GM12878 (cell line): ENCODE results near the gene RELL2. TPM values are rescaled to one million over a fixed set of nuclear protein-coding genes. Genes with fewer than 3 reads are reported as not detected.

Source experiments
- ATAC-seq: fragments of 200-7000 bp; cut with Tn5 transposase; 3 replicates; pipeline ENCODE4 v1.9.1; 2020; ENCODE audit warnings: mild to moderate bottlenecking, moderate library complexity
- BruUV-seq: library from RNA; stranded (reverse); fragments of 400-500 nt; replicated peaks from 2 replicates; lab custom pipeline; 2021; lab: Mats Ljungman, UMichigan
- CTCF ChIA-PET: fragments of 300-600 bp; sonication (Branson Sonifier 250); formaldehyde crosslinking; extraction: SDS; loops from one replicate; lab custom pipeline; 2021; ENCODE audit warnings: inconsistent platforms; lab: Yijun Ruan, JAX
- POLR2A ChIA-PET: fragments of 350-600 bp; formaldehyde crosslinking; extraction: SDS; loops from one replicate; lab custom pipeline; 2021; ENCODE audit warnings: inconsistent platforms; lab: Charles Lee
- RAD21 ChIA-PET: fragments of 300-600 bp; sonication (Branson Sonifier 250); formaldehyde crosslinking; loops from one replicate; lab custom pipeline; 2023; ENCODE audit warnings: antibody characterized with exemption; ENCODE audit not compliant: unreplicated experiment; lab: Charles Lee
- SMC1A ChIA-PET: fragments of 300-600 bp; sonication (Branson Sonifier 250); formaldehyde crosslinking; loops from one replicate; lab custom pipeline; 2023; ENCODE audit not compliant: unreplicated experiment, uncharacterized antibody; lab: Charles Lee
- DNase-seq: peaks from one replicate; pipeline ENCODE4 v3.0.0-alpha.2; 2011; ENCODE audit warnings: low read depth, low spot score
- FAIRE-seq: peaks from 3 replicates; lab custom pipeline; 2011; peaks lifted over from hg19 to GRCh38; lab: Jason Lieb, UNC
- H2AFZ ChIP-seq: 2 replicates; pipeline ENCODE4 v1.6.0; 2011; ENCODE audit warnings: low read depth, low read length, control low read depth; ENCODE audit not compliant: control insufficient read depth
- H3K27ac ChIP-seq: 2 replicates; pipeline ENCODE4 v1.5.1; 2011; ENCODE audit warnings: control low read depth; ENCODE audit not compliant: control insufficient read depth, insufficient read depth
- H3K27me3 ChIP-seq, 2 experiments: replicated peaks in 1 of 2; 2 replicates each; pipeline versions ENCODE4 v1.6.0 to v1.6.1; 2011; ENCODE audit warnings: low read length in 1 of 2; ENCODE audit not compliant: control insufficient read depth in 2 of 2, insufficient read depth in 2 of 2
- H3K36me3 ChIP-seq, 2 experiments: 2 replicates each; pipeline ENCODE4 v1.5.1; 2011; ENCODE audit warnings: low read length in 1 of 2; ENCODE audit not compliant: control insufficient read depth in 2 of 2, insufficient read depth in 2 of 2
- H3K4me1 ChIP-seq: 2 replicates; pipeline ENCODE4 v1.6.1; 2011; ENCODE audit warnings: mild to moderate bottlenecking, low read length, moderate library complexity, mixed read lengths; ENCODE audit not compliant: control insufficient read depth, insufficient read depth
- H3K4me2 ChIP-seq: 2 replicates; pipeline ENCODE4 v1.6.0; 2011; ENCODE audit warnings: control low read depth; ENCODE audit not compliant: control insufficient read depth, insufficient read depth
- H3K4me3 ChIP-seq: fragments of 200-600 bp; sonication (generic); 2 replicates; pipeline ENCODE4 v1.5.1; 2016
- H3K79me2 ChIP-seq: 2 replicates; pipeline ENCODE4 v1.6.0; 2011; ENCODE audit warnings: low read length; ENCODE audit not compliant: control insufficient read depth, insufficient read depth
- H3K9ac ChIP-seq: 2 replicates; pipeline ENCODE4 v1.8.0; 2011; ENCODE audit warnings: low read length, control low read depth, mixed read lengths; ENCODE audit not compliant: control insufficient read depth, insufficient read depth
- H3K9me3 ChIP-seq: replicated peaks from 3 replicates; pipeline ENCODE4 v1.5.1; 2011; ENCODE audit warnings: mild to moderate bottlenecking, low read length; ENCODE audit not compliant: control insufficient read depth, insufficient read depth
- H4K20me1 ChIP-seq: 2 replicates; pipeline ENCODE4 v1.6.0; 2011; ENCODE audit not compliant: control insufficient read depth, insufficient read depth
- HCFC1 ChIP-seq: fragments of 150-350 bp; IDR thresholded peaks from 2 replicates; pipeline ENCODE4 v1.6.1; 2014; ENCODE audit warnings: low read length
- IRF3 ChIP-seq: fragments of 450-650 bp; IDR thresholded peaks from 2 replicates; pipeline ENCODE4 v1.6.1; 2014; ENCODE audit warnings: mild to moderate bottlenecking
- IRF5 ChIP-seq: fragments of 450-650 bp; IDR thresholded peaks from 2 replicates; pipeline ENCODE4 v1.6.1; 2017; ENCODE audit warnings: borderline replicate concordance
- NRF1 ChIP-seq: conservative IDR thresholded peaks from 2 replicates; pipeline ENCODE4 v1.6.1; 2011; ENCODE audit warnings: mild to moderate bottlenecking, low read depth, low read length, improper control_type of control experiment
- RELB ChIP-seq: fragments of 450-650 bp; IDR thresholded peaks from 2 replicates; pipeline ENCODE4 v1.6.1; 2017; ENCODE audit warnings: low read depth, mild to moderate bottlenecking, moderate library complexity
- WRNIP1 ChIP-seq: IDR thresholded peaks from 2 replicates; pipeline ENCODE4 v1.6.1; 2011; ENCODE audit warnings: low read depth, low read length, improper control_type of control experiment, borderline replicate concordance
- ZBTB4 ChIP-seq: fragments of 450-650 bp; formaldehyde crosslinking; IDR thresholded peaks from 2 replicates; pipeline ENCODE4 v1.4.0; 2022; ENCODE audit warnings: mild to moderate bottlenecking, moderate library complexity
- ZZZ3 ChIP-seq: IDR thresholded peaks from 2 replicates; pipeline ENCODE4 v1.6.1; 2011; ENCODE audit warnings: low read depth; ENCODE audit not compliant: control insufficient read depth, insufficient read length
- WGBS: methylation state at CpG from one replicate; pipeline ENCODE4 v1.1.6; 2016; ENCODE audit warnings: low lambda C conversion rate; ENCODE audit not compliant: insufficient replicate concordance, insufficient coverage; ENCODE audit errors: missing lambda C conversion rate; 5-methylcytosine and 5-hydroxymethylcytosine counted together
- in situ Hi-C: fragments of 300-500 bp; cut with MboI; formaldehyde crosslinking; loops from 9 replicates; pipeline ENCODE4 v1.14.3; 2018; ENCODE audit warnings: mixed read lengths
- intact Hi-C: fragments of 100-400 bp; cut with micrococcal nuclease; formaldehyde crosslinking; loops from one replicate; pipeline ENCODE4 v1.14.2; 2022; ENCODE audit not compliant: unreplicated experiment
- polyA plus RNA-seq, 11 experiments: library from polyadenylated mRNA; depleted of rRNA in 4 of 11; unstranded in 6 of 11; stranded (reverse) in 5 of 11; fragments of >200 nt; fragmentation: Nextera tagmentation in 4 of 11; fragmentation: Illumina TruSeq in 1 of 11; extraction: Ambion mirVana in 4 of 11; extraction: Trizol in 1 of 11; gene quantifications; 1 replicate in 1 of 11; 2 replicates in 10 of 11; pipeline versions ENCODE4 v1.2.1 to v1.2.3, GENCODE V29; 2011 to 2016; ENCODE audit warnings: inconsistent platforms in 2 of 11, missing spikeins in 2 of 11, low read depth in 1 of 11
- total RNA-seq, 4 experiments: library from RNA; depleted of rRNA in 3 of 4; stranded (reverse); fragments of >200 nt in 3 of 4; fragmentation: Illumina TruSeq in 1 of 4; extraction: Trizol in 1 of 4; gene quantifications; 2 replicates each; pipeline versions ENCODE4 v1.2.1 to v1.2.3, GENCODE V29; 2013 to 2021

The RELL2 gene
- total and polyA plus RNA-seq, 10 of the 15 experiments (the other 5 are each of a cell fraction or from before 2014, with no cell fraction given), result 0.23 to 21.4 (median 7.1) TPM

- TF ChIP-seq WRNIP1 (0 out of 2 replicates have a peak, but pooled peaks have one; percentile 30), ZBTB4 (CRISPR knock-in tag) (no peak)
Measured at GRCh38 chr5:141605523-141606277, 31.1 kb upstream of the RELL2 start (continued).

GRCh38 chr5:141608046-141608445 lies 28.8 kb upstream of the RELL2 start:
- peaks cover 26% of the 10 kb centered on the region for H3K4me1 ChIP-seq
- CTCF ChIA-PET, result interaction anchor here (0.8 to 10.9 kb wide), 5 partner anchors 8 to 44 kb away, joined by 3 to 172 read pairs (median 21); partner anchors contain the start of gene DIAPH1
- no peaks in the 10 kb centered on the region for H4K20me1 ChIP-seq
- no TSS peak for BruUV-seq
- SMC1A ChIA-PET, result interaction anchor here (1.4 to 8.6 kb wide), 5 partner anchors 8 to 25 kb away, joined by 4 to 199 read pairs (median 16); partner anchors contain the start of gene DIAPH1
- TF ChIP-seq IRF5, result no peak
- TF ChIP-seq ZZZ3, result no peak
- no peak for TF ChIP-seq NRF1
- no peak for TF ChIP-seq IRF3
- no peak for TF ChIP-seq RELB
- no peak for TF ChIP-seq HCFC1
- peak overlapping the region; percentile 27; the same call in 1 of the 2 replicates for H3K4me2 ChIP-seq
- no peak for FAIRE-seq
- no peak for ATAC-seq
- H3K27me3 ChIP-seq, result no peaks in the 10 kb centered on the region
- POLR2A ChIA-PET, result interaction anchor here (1.6 to 4.1 kb wide), 5 partner anchors 9 to 29 kb away, joined by 15 to 31 read pairs (median 18); partner anchors contain the start of genes HDAC3 and RELL2
- 45% methylated on average over 2 of the region's 2 CpGs for WGBS
- RAD21 ChIA-PET, result interaction anchor here (1.1 to 5.7 kb wide), 5 partner anchors 10 to 361 kb away, joined by 3 to 89 read pairs (median 4); partner anchors contain the start of genes DIAPH1, HDAC3, RELL2 and RNF14
- H3K79me2 ChIP-seq, result peaks cover 87% of the 10 kb centered on the region
- no peak for DNase-seq
- H3K27ac ChIP-seq, result peak overlapping the region; percentile 62; the same call in 1 of the 2 replicates
- intact Hi-C loops (no loop called here), in situ Hi-C loops (loop anchor here (25.0 kb wide), 2 partner anchors 1196 to 1571 kb away; partner anchors contain the start of genes ANKHD1 and NRG2)
- H3K36me3 ChIP-seq, result no peaks in the 10 kb centered on the region; a peak in 2 of 4 replicates
- no peaks in the 10 kb centered on the region for H3K9me3 ChIP-seq
- no peak overlapping the region for H2AFZ ChIP-seq
- H3K9ac ChIP-seq, result no peak overlapping the region
- H3K4me3 ChIP-seq, result no peak overlapping the region
